ENCODE measurements around the gene ITGA8. TPM values are rescaled to one million over a fixed set of nuclear protein-coding genes. Genes with fewer than 3 reads are reported as not detected.

Gene ITGA8
- total and polyA plus RNA-seq, 2 of the 13 experiments (the other 11 are each of a cell fraction or from before 2014, with no cell fraction given), result not detected

DNA sequence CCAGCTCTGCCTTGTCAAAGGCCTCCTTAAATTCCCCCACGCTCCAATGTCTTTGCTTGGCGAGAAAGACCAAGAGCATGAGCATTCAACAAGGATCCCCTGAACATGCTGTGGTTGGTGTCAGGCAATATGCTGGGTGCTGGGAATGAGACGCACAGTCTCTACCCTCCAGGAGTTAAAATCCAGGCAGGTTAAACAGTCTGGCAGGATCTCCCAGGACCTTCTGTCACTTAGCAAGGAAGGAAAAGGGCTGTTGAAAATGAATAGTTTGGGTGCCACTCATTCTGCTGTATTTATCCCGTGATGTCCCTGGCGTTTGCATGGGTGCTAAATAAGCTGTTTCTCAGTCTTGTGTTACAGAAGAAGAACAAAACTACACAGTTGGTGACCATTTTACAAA is 21.9 kb upstream of the ITGA8 start:
- no peaks in the 10 kb centered on the region for H3K4me1 ChIP-seq (ENCODE audit: insufficient read depth, low read length)
- TF ChIP-seq RELA (CRISPR knock-in tag; IDR thresholded peaks at IDR 0.05), result no peak
- no peak for TF ChIP-seq LBX2 (CRISPR knock-in tag; IDR thresholded peaks at IDR 0.05; ENCODE audit: borderline replicate concordance)
- TF ChIP-seq, protein P1, sequence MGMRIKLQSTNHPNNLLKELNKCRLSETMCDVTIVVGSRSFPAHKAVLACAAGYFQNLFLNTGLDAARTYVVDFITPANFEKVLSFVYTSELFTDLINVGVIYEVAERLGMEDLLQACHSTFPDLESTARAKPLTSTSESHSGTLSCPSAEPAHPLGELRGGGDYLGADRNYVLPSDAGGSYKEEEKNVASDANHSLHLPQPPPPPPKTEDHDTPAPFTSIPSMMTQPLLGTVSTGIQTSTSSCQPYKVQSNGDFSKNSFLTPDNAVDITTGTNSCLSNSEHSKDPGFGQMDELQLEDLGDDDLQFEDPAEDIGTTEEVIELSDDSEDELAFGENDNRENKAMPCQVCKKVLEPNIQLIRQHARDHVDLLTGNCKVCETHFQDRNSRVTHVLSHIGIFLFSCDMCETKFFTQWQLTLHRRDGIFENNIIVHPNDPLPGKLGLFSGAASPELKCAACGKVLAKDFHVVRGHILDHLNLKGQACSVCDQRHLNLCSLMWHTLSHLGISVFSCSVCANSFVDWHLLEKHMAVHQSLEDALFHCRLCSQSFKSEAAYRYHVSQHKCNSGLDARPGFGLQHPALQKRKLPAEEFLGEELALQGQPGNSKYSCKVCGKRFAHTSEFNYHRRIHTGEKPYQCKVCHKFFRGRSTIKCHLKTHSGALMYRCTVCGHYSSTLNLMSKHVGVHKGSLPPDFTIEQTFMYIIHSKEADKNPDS (CRISPR knock-in tag; IDR thresholded peaks at IDR 0.05), result no peak
- no peak for TF ChIP-seq IKZF1 (IDR thresholded peaks at IDR 0.05)
- TF ChIP-seq, protein P2, sequence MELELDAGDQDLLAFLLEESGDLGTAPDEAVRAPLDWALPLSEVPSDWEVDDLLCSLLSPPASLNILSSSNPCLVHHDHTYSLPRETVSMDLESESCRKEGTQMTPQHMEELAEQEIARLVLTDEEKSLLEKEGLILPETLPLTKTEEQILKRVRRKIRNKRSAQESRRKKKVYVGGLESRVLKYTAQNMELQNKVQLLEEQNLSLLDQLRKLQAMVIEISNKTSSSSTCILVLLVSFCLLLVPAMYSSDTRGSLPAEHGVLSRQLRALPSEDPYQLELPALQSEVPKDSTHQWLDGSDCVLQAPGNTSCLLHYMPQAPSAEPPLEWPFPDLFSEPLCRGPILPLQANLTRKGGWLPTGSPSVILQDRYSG (CRISPR knock-in tag; IDR thresholded peaks at IDR 0.05), result no peak
- TF ChIP-seq ZNF33B (CRISPR knock-in tag; IDR thresholded peaks at IDR 0.05), result no peak
- no peak for TF ChIP-seq RNF2 (conservative IDR thresholded peaks at IDR 0.05; ENCODE audit: low read depth)
- no peak for TF ChIP-seq SMAD3 (CRISPR knock-in tag; IDR thresholded peaks at IDR 0.05)
- no peak for TF ChIP-seq SP4 (CRISPR knock-in tag; IDR thresholded peaks at IDR 0.05)
- no peaks in the 10 kb centered on the region for H3K36me3 ChIP-seq (replicated peaks in 1 of 2; ENCODE audit: control insufficient read depth in 1 of 2, insufficient read depth in 2 of 2, low read length in 2 of 2)
- intact Hi-C loops (cut with micrococcal nuclease; ENCODE audit: unreplicated experiment) (no loop called here), in situ Hi-C loops (cut with HindIII; ENCODE audit: extremely low pct_ligation_motif_present, low pct_unique_long_range_greater_than_20kb) (no loop called here)
- no peaks in the 10 kb centered on the region for H3K9me3 ChIP-seq (ENCODE audit: low read length)
- H3K4me3 ChIP-seq (replicated peaks in 1 of 3; ENCODE audit: insufficient read depth in 1 of 3, low read depth in 2 of 3, low read length in 3 of 3), result no peak overlapping the region
- H3K9ac ChIP-seq (ENCODE audit: insufficient read depth, low read depth, low read length), result no peak overlapping the region
- no TSS peak for BruUV-seq (replicated peaks)
- 12% methylated on average over 5 of the region's 5 CpGs for WGBS (ENCODE audit: low lambda C conversion rate)
- no peak overlapping the region for H2AFZ ChIP-seq (ENCODE audit: low read length)
- ATAC-seq, result no peak
- H3K27me3 ChIP-seq (ENCODE audit: control insufficient read depth in 1 of 2, insufficient read depth in 2 of 2, low read length in 2 of 2), result peaks cover 0 to 6% of the 10 kb centered on the region in 2 experiments; a peak in 2 of 5 replicates
- POLR2A ChIA-PET, result no interaction called here
- no peaks in the 10 kb centered on the region for H4K20me1 ChIP-seq (ENCODE audit: insufficient read depth, low read length)
- FAIRE-seq, result no peak
- no peaks in the 10 kb centered on the region for H3K79me2 ChIP-seq (ENCODE audit: insufficient read depth, low read length)
- no peak overlapping the region for H3K27ac ChIP-seq (ENCODE audit: extremely low read length, insufficient read depth, low read length)
- no peak for DNase-seq (ENCODE audit: low spot score)
- H3K4me2 ChIP-seq (ENCODE audit: low read depth, low read length), result no peak overlapping the region
- CTCF ChIA-PET (ENCODE audit: low intra/inter-chr PET ratio, low total read pairs), result no interaction called here

Data from HepG2 (cell line).